OCI-LY3 (cell line): ENCODE data around the gene MACIR.

Source experiments
- H2AFZ ChIP-seq: fragments of 200-600, 300-600 bp; shearing (Covaris generic); 2 replicates; pipeline ENCODE4 v1.6.0; 2014; ENCODE audit warnings: antibody characterized with exemption, low read depth, low read length
- H3K27ac ChIP-seq: fragments of 200-600, 300-600 bp; sonication (generic); 2 replicates; pipeline ENCODE4 v1.5.1; 2014; ENCODE audit warnings: mild to moderate bottlenecking, low read length, moderate library complexity, mixed read lengths
- H3K27me3 ChIP-seq: fragments of 200-600, 300-600 bp; sonication (generic); 2 replicates; pipeline ENCODE4 v1.6.1; 2014; ENCODE audit warnings: low read depth, low read length, mixed read lengths
- H3K36me3 ChIP-seq: fragments of 200-600, 300-600 bp; sonication (generic); replicated peaks from 2 replicates; pipeline ENCODE3; 2014; ENCODE audit warnings: low read depth, low read length, mixed read lengths
- H3K4me1 ChIP-seq: fragments of 300-600, 200-600 bp; sonication (generic); 2 replicates; pipeline ENCODE4 v1.6.1; 2014; ENCODE audit warnings: low read length, mixed read lengths
- H3K4me2 ChIP-seq: fragments of 200-600, 300-600 bp; sonication (generic); 2 replicates; pipeline ENCODE4 v1.6.1; 2014; ENCODE audit warnings: low read length, mixed read lengths
- H3K4me3 ChIP-seq: fragments of 300-600, 200-600 bp; sonication (generic); 2 replicates; pipeline ENCODE4 v1.5.1; 2014; ENCODE audit warnings: antibody characterized with exemption, mild to moderate bottlenecking, low read length, moderate library complexity
- H3K79me2 ChIP-seq: fragments of 300-600, 200-600 bp; shearing (Covaris generic); 2 replicates; pipeline ENCODE4 v1.6.1; 2014; ENCODE audit warnings: mild to moderate bottlenecking, low read length, mixed read lengths
- H3K9ac ChIP-seq: fragments of 300-600, 200-600 bp; shearing (Covaris generic); 2 replicates; pipeline ENCODE4 v1.6.0; 2014; ENCODE audit warnings: mild to moderate bottlenecking, low read length, moderate library complexity
- H3K9me3 ChIP-seq: fragments of 200-600, 300-600 bp; shearing (Covaris generic); 2 replicates; pipeline ENCODE4 v1.6.1; 2014; ENCODE audit warnings: low read length, mixed read lengths; ENCODE audit not compliant: insufficient read depth
- H4K20me1 ChIP-seq: fragments of 200-600, 300-600 bp; sonication (generic); 2 replicates; pipeline ENCODE4 v1.6.1; 2016; ENCODE audit warnings: low read length, mixed read lengths; ENCODE audit not compliant: insufficient read depth
- EZH2phosphoT487 ChIP-seq: fragments of 200-600 bp; shearing (Covaris generic); IDR thresholded peaks from 2 replicates; pipeline ENCODE4 v1.6.1; 2018; ENCODE audit warnings: antibody characterized with exemption, mixed run types, low read depth
- TF ChIP-seq, protein P1 (sequence below): fragments of 200-600, 300-600 bp; sonication (generic); IDR thresholded peaks from 2 replicates; pipeline ENCODE4 v1.5.1; 2014; ENCODE audit warnings: antibody characterized with exemption, low read length, low read depth

MACIR gene

GRCh38 chr5:103258368-103258956 is at the start of gene MACIR:
Gene MACIR, plus strand, starts transcription at chr5:103258763. Its CDS starts 17,157 bp downstream, at chr5:103275920.
- Histone ChIP-seq H3K36me3 (no peaks in the 10 kb centered on the region), H4K20me1 (peaks cover 22% of the 10 kb centered on the region), H3K79me2 (peaks cover 42% of the 10 kb centered on the region), H2AFZ (peak within 1 kb of the TSS; percentile 74; the same call in 1 of the 2 replicates), H3K27ac (peak within 1 kb of the TSS; percentile 74), H3K4me2 (peak within 1 kb of the TSS; percentile 83), H3K4me3 (peak within 1 kb of the TSS; percentile 96), H3K4me1 (peaks cover 27% of the 10 kb centered on the region), H3K9ac (peak within 1 kb of the TSS; percentile 81), H3K27me3 (no peaks in the 10 kb centered on the region), H3K9me3 (no peaks in the 10 kb centered on the region)
- no peak for TF ChIP-seq EZH2phosphoT487
- TF ChIP-seq, protein P1, sequence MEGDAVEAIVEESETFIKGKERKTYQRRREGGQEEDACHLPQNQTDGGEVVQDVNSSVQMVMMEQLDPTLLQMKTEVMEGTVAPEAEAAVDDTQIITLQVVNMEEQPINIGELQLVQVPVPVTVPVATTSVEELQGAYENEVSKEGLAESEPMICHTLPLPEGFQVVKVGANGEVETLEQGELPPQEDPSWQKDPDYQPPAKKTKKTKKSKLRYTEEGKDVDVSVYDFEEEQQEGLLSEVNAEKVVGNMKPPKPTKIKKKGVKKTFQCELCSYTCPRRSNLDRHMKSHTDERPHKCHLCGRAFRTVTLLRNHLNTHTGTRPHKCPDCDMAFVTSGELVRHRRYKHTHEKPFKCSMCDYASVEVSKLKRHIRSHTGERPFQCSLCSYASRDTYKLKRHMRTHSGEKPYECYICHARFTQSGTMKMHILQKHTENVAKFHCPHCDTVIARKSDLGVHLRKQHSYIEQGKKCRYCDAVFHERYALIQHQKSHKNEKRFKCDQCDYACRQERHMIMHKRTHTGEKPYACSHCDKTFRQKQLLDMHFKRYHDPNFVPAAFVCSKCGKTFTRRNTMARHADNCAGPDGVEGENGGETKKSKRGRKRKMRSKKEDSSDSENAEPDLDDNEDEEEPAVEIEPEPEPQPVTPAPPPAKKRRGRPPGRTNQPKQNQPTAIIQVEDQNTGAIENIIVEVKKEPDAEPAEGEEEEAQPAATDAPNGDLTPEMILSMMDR = no peak

DNA sequence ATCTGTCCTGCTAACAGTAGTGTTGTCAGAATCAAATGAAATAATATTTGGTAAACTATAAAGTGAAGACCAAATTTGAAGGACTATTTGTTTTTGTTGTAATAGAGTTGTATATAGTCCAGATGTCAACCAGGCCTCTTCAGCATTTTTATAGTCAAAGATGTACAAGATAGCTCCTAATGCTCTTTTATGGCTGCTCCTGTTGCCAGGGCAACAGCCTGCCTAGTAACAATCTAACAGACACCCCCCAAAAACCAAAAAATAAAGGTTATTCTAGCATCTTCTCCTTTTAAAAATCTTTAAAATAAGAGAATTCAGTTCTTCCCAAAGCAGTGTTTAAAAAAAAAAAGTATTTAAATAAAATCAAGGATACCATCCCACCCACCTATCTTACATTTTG is 49.5 kb upstream of the MACIR start:
- peaks cover 5% of the 10 kb centered on the region for H3K36me3 ChIP-seq
- TF ChIP-seq, protein P1 = no peak
- no peak for TF ChIP-seq EZH2phosphoT487
- no peak overlapping the region for H3K27ac ChIP-seq
- H2AFZ ChIP-seq = no peak overlapping the region
- no peak overlapping the region for H3K4me3 ChIP-seq
- H3K9me3 ChIP-seq = no peaks in the 10 kb centered on the region
- H4K20me1 ChIP-seq = no peaks in the 10 kb centered on the region
- H3K4me2 ChIP-seq = no peak overlapping the region
- H3K27me3 ChIP-seq = no peaks in the 10 kb centered on the region
- H3K79me2 ChIP-seq = no peaks in the 10 kb centered on the region
- peaks cover 5% of the 10 kb centered on the region; the same call in 1 of the 2 replicates for H3K4me1 ChIP-seq
- no peak overlapping the region for H3K9ac ChIP-seq

GRCh38 chr5:103210952-103211351 is 47.6 kb upstream of the MACIR start:
- Histone ChIP-seq H2AFZ (no peak overlapping the region), H3K9ac (no peak overlapping the region), H3K27me3 (no peaks in the 10 kb centered on the region), H3K79me2 (no peaks in the 10 kb centered on the region), H4K20me1 (no peaks in the 10 kb centered on the region), H3K36me3 (peaks cover 5% of the 10 kb centered on the region), H3K4me3 (no peak overlapping the region), H3K4me2 (no peak overlapping the region), H3K27ac (no peak overlapping the region), H3K4me1 (peaks cover 5% of the 10 kb centered on the region; the same call in 1 of the 2 replicates), H3K9me3 (no peaks in the 10 kb centered on the region)
- TF ChIP-seq, protein P1 = no peak
- TF ChIP-seq EZH2phosphoT487 = no peak

DNA sequence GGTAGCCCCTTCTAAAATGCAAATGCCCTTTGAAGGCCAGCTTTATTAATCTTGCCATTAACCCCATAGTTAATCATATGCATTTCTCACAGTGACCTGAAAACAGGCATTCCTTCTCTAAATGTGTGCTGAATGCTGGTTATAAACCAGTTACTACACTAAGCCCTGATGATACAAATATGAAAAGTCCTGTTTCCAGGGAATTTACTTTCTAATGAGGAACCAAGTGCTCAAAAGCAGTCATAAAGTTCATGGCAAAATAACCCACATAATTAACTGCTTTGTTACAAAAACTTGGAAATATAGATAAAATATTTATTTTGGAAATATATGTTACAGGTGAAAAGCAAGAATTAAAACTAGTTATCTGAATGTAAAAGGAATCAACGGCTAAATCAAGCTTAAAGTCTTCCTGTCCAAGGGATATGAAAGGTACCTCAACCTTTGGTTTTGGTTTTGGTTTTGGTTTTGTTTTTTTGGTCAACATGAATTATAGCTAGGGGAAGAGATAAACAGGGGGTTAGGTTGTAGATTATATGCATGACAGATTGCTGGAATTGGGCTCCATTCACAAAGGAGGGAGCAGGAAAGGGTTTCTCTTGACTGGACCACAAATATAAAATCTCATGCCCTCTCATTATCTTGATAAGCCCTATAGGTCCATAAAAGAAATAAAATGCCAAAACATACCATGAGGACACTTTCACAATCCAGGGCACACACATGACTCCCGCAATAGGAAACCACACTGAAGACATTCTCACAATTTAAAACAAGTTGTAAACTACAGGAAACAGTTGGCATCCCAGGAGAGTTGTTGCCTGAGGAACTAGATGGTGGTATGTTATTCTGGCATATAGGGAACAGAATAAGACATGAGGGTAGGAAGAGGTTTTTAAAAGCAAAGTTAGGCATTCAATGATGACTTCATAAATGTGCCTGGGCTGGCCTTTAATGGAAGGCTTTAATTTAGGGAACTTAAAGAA is 46.7 kb upstream of the MACIR start:
- Histone ChIP-seq H2AFZ (no peak overlapping the region), H3K9me3 (no peaks in the 10 kb centered on the region), H3K79me2 (no peaks in the 10 kb centered on the region), H3K4me2 (no peak overlapping the region), H3K4me1 (peaks cover 5% of the 10 kb centered on the region; the same call in 1 of the 2 replicates), H3K27ac (no peak overlapping the region), H3K36me3 (no peaks in the 10 kb centered on the region), H4K20me1 (no peaks in the 10 kb centered on the region), H3K4me3 (no peak overlapping the region), H3K27me3 (no peaks in the 10 kb centered on the region), H3K9ac (no peak overlapping the region)
- TF ChIP-seq EZH2phosphoT487 = no peak
- TF ChIP-seq, protein P1 = no peak
